ENCODE measurements around the gene GALNT10.

DNA sequence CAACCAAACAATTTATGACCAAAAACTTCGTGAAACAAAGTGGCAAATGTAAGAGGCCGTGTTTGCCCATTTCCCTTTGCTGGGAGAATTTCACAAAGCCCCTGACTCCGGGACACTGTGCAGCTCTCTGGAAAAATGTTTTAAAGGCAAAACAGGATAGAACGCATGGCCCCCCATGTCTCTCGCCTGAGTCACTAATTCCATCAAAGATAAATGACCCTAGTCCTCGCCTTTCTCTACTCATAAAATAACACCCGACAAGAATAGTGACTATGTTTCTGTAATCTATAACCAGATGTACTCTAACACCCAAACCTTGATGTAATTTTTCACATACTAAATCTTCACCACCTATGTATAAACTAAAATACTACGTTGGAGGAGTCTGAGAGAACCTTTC is 199.6 kb downstream of the GALNT10 start:
- TF ChIP-seq, protein P1, sequence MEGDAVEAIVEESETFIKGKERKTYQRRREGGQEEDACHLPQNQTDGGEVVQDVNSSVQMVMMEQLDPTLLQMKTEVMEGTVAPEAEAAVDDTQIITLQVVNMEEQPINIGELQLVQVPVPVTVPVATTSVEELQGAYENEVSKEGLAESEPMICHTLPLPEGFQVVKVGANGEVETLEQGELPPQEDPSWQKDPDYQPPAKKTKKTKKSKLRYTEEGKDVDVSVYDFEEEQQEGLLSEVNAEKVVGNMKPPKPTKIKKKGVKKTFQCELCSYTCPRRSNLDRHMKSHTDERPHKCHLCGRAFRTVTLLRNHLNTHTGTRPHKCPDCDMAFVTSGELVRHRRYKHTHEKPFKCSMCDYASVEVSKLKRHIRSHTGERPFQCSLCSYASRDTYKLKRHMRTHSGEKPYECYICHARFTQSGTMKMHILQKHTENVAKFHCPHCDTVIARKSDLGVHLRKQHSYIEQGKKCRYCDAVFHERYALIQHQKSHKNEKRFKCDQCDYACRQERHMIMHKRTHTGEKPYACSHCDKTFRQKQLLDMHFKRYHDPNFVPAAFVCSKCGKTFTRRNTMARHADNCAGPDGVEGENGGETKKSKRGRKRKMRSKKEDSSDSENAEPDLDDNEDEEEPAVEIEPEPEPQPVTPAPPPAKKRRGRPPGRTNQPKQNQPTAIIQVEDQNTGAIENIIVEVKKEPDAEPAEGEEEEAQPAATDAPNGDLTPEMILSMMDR (IDR thresholded peaks at IDR 0.05), result no peak
- TF ChIP-seq POLR2A (IDR thresholded peaks at IDR 0.05), result no peak
